ENCODE data around the gene RSPH6A.

- TF ChIP-seq EZH2 (IDR thresholded peaks at IDR 0.05; ENCODE audit: low read length, missing control alignments) = no peak
- no peak for TF ChIP-seq CTCF (conservative IDR thresholded peaks at IDR 0.05 in 1 of 2, IDR thresholded peaks at IDR 0.05 in 1 of 2; ENCODE audit: low read depth in 1 of 2, low read length in 2 of 2)
Observed at GRCh38 chr19:45785097-45785496, 30.0 kb downstream of the RSPH6A start.

All from fibroblast of lung (primary cell).